ENCODE results near the gene OSTN. TPM values are rescaled to one million over a fixed set of nuclear protein-coding genes. Genes with fewer than 3 reads are reported as not detected.

The OSTN gene
- polyA plus RNA-seq, 1 of the 3 experiments (the other 2 are of a cell fraction), result 0.02 TPM

DNA sequence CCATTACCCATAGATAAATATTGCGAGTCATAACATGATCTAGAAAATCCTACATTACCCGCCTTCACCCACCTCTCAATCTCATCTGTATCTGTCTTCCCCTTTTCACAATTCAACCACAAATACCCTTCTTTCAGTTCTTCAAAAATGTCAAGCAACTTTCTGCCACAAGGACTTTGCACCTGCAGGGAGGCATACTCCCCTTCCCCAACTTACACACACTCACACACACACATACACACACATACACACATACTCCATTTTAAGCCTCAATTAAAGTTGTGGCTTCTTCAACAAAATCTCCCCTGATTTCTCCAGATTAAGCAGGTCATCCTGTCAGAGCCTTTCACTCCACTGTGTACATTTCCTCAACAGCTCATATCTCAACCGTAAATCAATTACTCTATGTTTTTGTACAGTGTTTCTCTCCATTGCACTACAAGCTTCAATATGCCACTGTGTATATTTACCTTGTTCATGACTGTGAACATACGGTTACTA is 97.0 kb downstream of the OSTN start:
- Histone ChIP-seq H3K4me3 (ENCODE audit: low read depth in 2 of 2, low read length in 1 of 2) (no peak overlapping the region), H3F3A (replicated peaks; ENCODE audit: insufficient read depth) (peaks cover under 1% of the 10 kb centered on the region), H3K9me3 (no peaks in the 10 kb centered on the region), H3K36me3 (replicated peaks in 1 of 2; ENCODE audit: control insufficient read depth in 1 of 2, insufficient read depth in 2 of 2, low read length in 1 of 2) (no peaks in the 10 kb centered on the region), H2AFZ (ENCODE audit: low read depth) (no peak overlapping the region), H3K9me2 (0 out of 2 replicates have a peak, but pooled peaks cover 3% of the 10 kb centered on the region), H3K9ac (no peak overlapping the region), H3K79me2 (ENCODE audit: insufficient read depth) (no peaks in the 10 kb centered on the region), H3K27ac (ENCODE audit: low read depth in 2 of 2, low read length in 1 of 2) (no peak overlapping the region), H3K4me2 (no peak overlapping the region), H4K20me1 (ENCODE audit: insufficient read depth) (no peaks in the 10 kb centered on the region), H3K4me1 (ENCODE audit: control insufficient read depth in 1 of 2, insufficient read depth in 2 of 2, low read depth in 1 of 2, low read length in 1 of 2) (no peaks in the 10 kb centered on the region), H3K27me3 (ENCODE audit: insufficient read depth) (0 out of 2 replicates have a peak, but pooled peaks cover 8% of the 10 kb centered on the region)
- TF ChIP-seq RFX5 (IDR thresholded peaks at IDR 0.05; ENCODE audit: low read length) (no peak), CHD2 (IDR thresholded peaks at IDR 0.05; ENCODE audit: low read length, partially characterized antibody) (no peak), TAF1 (IDR thresholded peaks at IDR 0.05; ENCODE audit: borderline replicate concordance, low read depth, low read length) (no peak), NFIC (IDR thresholded peaks at IDR 0.05; ENCODE audit: borderline replicate concordance) (no peak), EP300 (IDR thresholded peaks at IDR 0.05; ENCODE audit: borderline replicate concordance in 1 of 2, low read depth in 1 of 2, low read length in 1 of 2) (no peak), RCOR1 (IDR thresholded peaks at IDR 0.05; ENCODE audit: low read length) (no peak), GATA2 (CRISPR knock-in tag; IDR thresholded peaks at IDR 0.05) (no peak), SIN3A (IDR thresholded peaks at IDR 0.05; ENCODE audit: borderline replicate concordance, low read depth, low read length) (no peak), TEAD4 (IDR thresholded peaks at IDR 0.05; ENCODE audit: borderline replicate concordance, insufficient read depth) (no peak), ELF1 (IDR thresholded peaks at IDR 0.05) (no peak)
- TF ChIP-seq, protein P1, sequence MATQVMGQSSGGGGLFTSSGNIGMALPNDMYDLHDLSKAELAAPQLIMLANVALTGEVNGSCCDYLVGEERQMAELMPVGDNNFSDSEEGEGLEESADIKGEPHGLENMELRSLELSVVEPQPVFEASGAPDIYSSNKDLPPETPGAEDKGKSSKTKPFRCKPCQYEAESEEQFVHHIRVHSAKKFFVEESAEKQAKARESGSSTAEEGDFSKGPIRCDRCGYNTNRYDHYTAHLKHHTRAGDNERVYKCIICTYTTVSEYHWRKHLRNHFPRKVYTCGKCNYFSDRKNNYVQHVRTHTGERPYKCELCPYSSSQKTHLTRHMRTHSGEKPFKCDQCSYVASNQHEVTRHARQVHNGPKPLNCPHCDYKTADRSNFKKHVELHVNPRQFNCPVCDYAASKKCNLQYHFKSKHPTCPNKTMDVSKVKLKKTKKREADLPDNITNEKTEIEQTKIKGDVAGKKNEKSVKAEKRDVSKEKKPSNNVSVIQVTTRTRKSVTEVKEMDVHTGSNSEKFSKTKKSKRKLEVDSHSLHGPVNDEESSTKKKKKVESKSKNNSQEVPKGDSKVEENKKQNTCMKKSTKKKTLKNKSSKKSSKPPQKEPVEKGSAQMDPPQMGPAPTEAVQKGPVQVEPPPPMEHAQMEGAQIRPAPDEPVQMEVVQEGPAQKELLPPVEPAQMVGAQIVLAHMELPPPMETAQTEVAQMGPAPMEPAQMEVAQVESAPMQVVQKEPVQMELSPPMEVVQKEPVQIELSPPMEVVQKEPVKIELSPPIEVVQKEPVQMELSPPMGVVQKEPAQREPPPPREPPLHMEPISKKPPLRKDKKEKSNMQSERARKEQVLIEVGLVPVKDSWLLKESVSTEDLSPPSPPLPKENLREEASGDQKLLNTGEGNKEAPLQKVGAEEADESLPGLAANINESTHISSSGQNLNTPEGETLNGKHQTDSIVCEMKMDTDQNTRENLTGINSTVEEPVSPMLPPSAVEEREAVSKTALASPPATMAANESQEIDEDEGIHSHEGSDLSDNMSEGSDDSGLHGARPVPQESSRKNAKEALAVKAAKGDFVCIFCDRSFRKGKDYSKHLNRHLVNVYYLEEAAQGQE (IDR thresholded peaks at IDR 0.05; ENCODE audit: low read depth, low read length), result no peak
- TF ChIP-seq, protein P2, sequence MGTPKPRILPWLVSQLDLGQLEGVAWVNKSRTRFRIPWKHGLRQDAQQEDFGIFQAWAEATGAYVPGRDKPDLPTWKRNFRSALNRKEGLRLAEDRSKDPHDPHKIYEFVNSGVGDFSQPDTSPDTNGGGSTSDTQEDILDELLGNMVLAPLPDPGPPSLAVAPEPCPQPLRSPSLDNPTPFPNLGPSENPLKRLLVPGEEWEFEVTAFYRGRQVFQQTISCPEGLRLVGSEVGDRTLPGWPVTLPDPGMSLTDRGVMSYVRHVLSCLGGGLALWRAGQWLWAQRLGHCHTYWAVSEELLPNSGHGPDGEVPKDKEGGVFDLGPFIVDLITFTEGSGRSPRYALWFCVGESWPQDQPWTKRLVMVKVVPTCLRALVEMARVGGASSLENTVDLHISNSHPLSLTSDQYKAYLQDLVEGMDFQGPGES (IDR thresholded peaks at IDR 0.05; ENCODE audit: low read depth, low read length), result no peak
- ChIA-PET CTCF (no interaction called here), POLR2A (no interaction called here)
- no peak for DNase-seq
- WGBS (ENCODE audit: low lambda C conversion rate), result 30% methylated on average over 4 of the region's 4 CpGs

DNA sequence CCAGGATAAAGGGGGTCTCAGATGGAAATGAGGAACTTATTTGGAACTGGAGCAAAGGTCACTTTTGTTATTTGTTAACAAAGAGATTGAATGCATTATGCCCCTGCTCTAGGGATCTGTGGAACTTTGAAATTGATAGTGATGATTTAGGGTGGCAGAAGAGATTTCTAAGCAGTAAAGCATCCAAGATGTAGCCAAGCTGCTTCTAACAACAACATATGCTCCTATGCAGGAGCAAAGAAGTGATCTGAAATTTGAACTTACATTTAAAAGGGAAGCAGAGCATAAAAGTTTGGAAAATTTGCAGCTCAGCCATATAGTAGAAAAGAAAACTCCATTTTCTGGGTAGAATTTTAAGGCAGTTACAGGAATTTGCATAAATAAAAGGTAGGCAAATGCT is 99.8 kb downstream of the OSTN start:
- Histone ChIP-seq H2AFZ (ENCODE audit: low read depth) (no peak overlapping the region), H3K4me2 (no peak overlapping the region), H3K9me2 (no peaks in the 10 kb centered on the region), H3K79me2 (ENCODE audit: insufficient read depth) (no peaks in the 10 kb centered on the region), H4K20me1 (ENCODE audit: insufficient read depth) (no peaks in the 10 kb centered on the region), H3K9ac (no peak overlapping the region), H3K4me1 (ENCODE audit: control insufficient read depth in 1 of 2, insufficient read depth in 2 of 2, low read depth in 1 of 2, low read length in 1 of 2) (no peaks in the 10 kb centered on the region), H3K27ac (ENCODE audit: low read depth in 2 of 2, low read length in 1 of 2) (no peak overlapping the region), H3K27me3 (ENCODE audit: insufficient read depth) (0 out of 2 replicates have a peak, but pooled peaks cover 8% of the 10 kb centered on the region), H3K4me3 (ENCODE audit: low read depth in 2 of 2, low read length in 1 of 2) (no peak overlapping the region), H3K36me3 (replicated peaks in 1 of 2; ENCODE audit: control insufficient read depth in 1 of 2, insufficient read depth in 2 of 2, low read length in 1 of 2) (no peaks in the 10 kb centered on the region), H3F3A (replicated peaks; ENCODE audit: insufficient read depth) (no peaks in the 10 kb centered on the region), H3K9me3 (no peaks in the 10 kb centered on the region)
- ChIA-PET POLR2A (no interaction called here), CTCF (no interaction called here)
- DNase-seq, result no peak
- no peak for TF ChIP-seq YY1 (IDR thresholded peaks at IDR 0.05; ENCODE audit: low read depth)
- TF ChIP-seq TCF12 (IDR thresholded peaks at IDR 0.05), result no peak
- TF ChIP-seq, protein P2 (IDR thresholded peaks at IDR 0.05; ENCODE audit: low read depth, low read length), result no peak
